Tibial nerve (tissue), 4 donors: Measurements from ENCODE around the gene QKI. TPM values are rescaled to one million over a fixed set of nuclear protein-coding genes. Genes with fewer than 3 reads are reported as not detected.

Source experiments
- DNase-seq, 2 donors: peaks; one replicate each; pipeline ENCODE4 v3.0.0-alpha.2; 2019; ENCODE audit warnings: low spot score in 2 of 2
- H3K27ac ChIP-seq, 4 donors: fragments of 200-600 bp; sonication (generic) in 3 of 4; one replicate each; pipeline ENCODE4 v1.5.1; 2017 to 2019; ENCODE audit warnings: mild to moderate bottlenecking in 1 of 4
- H3K27me3 ChIP-seq, 2 donors: fragments of 200-600 bp; sonication (generic) in 1 of 2; one replicate each; pipeline versions ENCODE4 v1.5.1 to v1.6.0; 2017 to 2019
- H3K36me3 ChIP-seq, 3 donors: fragments of 200-600 bp; sonication (generic); one replicate each; pipeline ENCODE4 v1.5.1; 2018 to 2019
- H3K4me1 ChIP-seq, 4 donors: fragments of 200-600 bp; sonication (generic) in 3 of 4; one replicate each; pipeline ENCODE4 v1.5.1; 2017 to 2019
- H3K4me3 ChIP-seq, 4 donors: fragments of 200-600 bp; sonication (generic) in 3 of 4; one replicate each; pipeline ENCODE4 v1.5.1; 2017 to 2019; ENCODE audit warnings: mild to moderate bottlenecking in 1 of 4, moderate library complexity in 1 of 4
- H3K9me3 ChIP-seq, 4 donors: fragments of 200-600 bp; sonication (generic) in 3 of 4; one replicate each; pipeline ENCODE4 v1.5.1; 2017 to 2019
- EP300 ChIP-seq, 2 donors: sonication (generic); formaldehyde crosslinking; IDR thresholded peaks; one replicate each; pipeline ENCODE4 v1.6.1; 2017; ENCODE audit warnings: antibody characterized with exemption in 2 of 2, mild to moderate bottlenecking in 1 of 2
- POLR2A ChIP-seq, 2 donors: fragments of 450-650 bp; IDR thresholded peaks; one replicate each; pipeline ENCODE4 v1.6.1; 2017; ENCODE audit warnings: antibody characterized with exemption in 2 of 2, mild to moderate bottlenecking in 2 of 2, moderate library complexity in 2 of 2
- WGBS, 2 donors: methylation state at CpG; one replicate each; pipeline ENCODE4 v1.1.5; 2018; 5-methylcytosine and 5-hydroxymethylcytosine counted together
- total RNA-seq, 4 donors: library from RNA; depleted of rRNA; stranded (reverse); fragments of >200 nt; gene quantifications; one replicate each; pipeline ENCODE4 v1.1.0, GENCODE V29; 2016
- TF ChIP-seq, protein P1 (sequence below), 5 experiments: fragments of 200-600 bp in 3 of 5; fragments of 450-650 bp in 2 of 5; sonication (generic) in 3 of 5; IDR thresholded peaks; one replicate each; pipeline ENCODE4 v1.5.1; 2016 to 2019; ENCODE audit warnings: antibody characterized with exemption in 5 of 5, mild to moderate bottlenecking in 3 of 5, moderate library complexity in 2 of 5

The QKI gene
- total RNA-seq, 4 donors from 2014 or later: 365 to 570 (median 511) TPM

DNA sequence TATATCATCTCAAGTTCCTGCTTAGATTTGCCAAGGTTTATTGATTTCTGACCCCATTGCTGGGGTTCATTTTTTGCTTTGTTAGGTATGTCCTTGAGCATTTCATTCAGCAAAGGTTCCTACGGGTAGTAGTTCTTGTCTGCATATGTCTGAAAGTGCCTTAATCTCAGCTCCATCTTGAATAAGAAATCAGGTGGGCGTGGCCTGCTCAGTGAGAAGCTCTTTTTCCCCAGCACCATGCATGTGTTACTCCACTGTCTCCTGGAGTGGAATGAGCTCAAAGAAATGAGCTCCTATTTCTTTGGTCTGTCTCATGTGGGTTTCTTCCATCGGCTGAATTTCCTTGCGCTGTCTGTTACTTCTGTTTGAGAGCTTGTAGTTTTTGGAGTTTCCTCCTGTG, 201.9 kb downstream of the QKI start:
- TF ChIP-seq POLR2A (IDR thresholded peaks at IDR 0.05): no peak
- TF ChIP-seq, protein P1, sequence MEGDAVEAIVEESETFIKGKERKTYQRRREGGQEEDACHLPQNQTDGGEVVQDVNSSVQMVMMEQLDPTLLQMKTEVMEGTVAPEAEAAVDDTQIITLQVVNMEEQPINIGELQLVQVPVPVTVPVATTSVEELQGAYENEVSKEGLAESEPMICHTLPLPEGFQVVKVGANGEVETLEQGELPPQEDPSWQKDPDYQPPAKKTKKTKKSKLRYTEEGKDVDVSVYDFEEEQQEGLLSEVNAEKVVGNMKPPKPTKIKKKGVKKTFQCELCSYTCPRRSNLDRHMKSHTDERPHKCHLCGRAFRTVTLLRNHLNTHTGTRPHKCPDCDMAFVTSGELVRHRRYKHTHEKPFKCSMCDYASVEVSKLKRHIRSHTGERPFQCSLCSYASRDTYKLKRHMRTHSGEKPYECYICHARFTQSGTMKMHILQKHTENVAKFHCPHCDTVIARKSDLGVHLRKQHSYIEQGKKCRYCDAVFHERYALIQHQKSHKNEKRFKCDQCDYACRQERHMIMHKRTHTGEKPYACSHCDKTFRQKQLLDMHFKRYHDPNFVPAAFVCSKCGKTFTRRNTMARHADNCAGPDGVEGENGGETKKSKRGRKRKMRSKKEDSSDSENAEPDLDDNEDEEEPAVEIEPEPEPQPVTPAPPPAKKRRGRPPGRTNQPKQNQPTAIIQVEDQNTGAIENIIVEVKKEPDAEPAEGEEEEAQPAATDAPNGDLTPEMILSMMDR (IDR thresholded peaks at IDR 0.05): no peak
- no peak for TF ChIP-seq EP300 (IDR thresholded peaks at IDR 0.05)
- no peaks in the 10 kb centered on the region for H3K4me1 ChIP-seq

DNA sequence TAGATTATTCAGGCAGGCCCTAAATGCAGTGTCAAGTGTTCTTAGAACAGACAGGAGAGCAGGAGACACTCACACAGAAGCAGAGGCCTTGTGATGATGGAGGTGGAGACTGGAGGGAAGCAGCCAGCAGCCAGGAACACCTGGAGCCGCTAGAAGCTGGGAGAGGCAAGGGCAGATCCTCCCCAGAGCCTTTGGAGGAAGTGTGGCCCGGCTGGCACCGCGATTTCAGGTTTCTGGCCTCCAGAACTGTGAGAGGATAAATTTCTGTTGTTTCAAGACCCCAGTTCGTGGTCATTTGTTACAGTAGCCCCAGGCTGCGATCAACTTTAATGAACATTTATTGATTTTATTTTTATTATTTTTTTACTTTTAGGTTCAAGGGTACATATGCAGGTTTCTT, 203.0 kb downstream of the QKI start:
- Histone ChIP-seq H3K4me1 (no peaks in the 10 kb centered on the region), H3K27me3 (no peaks in the 10 kb centered on the region), H3K9me3 (no peaks in the 10 kb centered on the region), H3K27ac (no peak overlapping the region), H3K36me3 (no peaks in the 10 kb centered on the region), H3K4me3 (no peak overlapping the region)
- DNase-seq: no peak
- 96 to 98% methylated on average over 6 of the region's 6 CpGs for WGBS, 2 donors
- TF ChIP-seq, protein P1 (IDR thresholded peaks at IDR 0.05): no peak
- no peak for TF ChIP-seq EP300 (IDR thresholded peaks at IDR 0.05)

More for the DNA sequence above, 201.9 kb downstream of the QKI start:
- Histone ChIP-seq H3K9me3 (no peaks in the 10 kb centered on the region), H3K36me3 (no peaks in the 10 kb centered on the region), H3K27ac (no peak overlapping the region), H3K27me3 (no peaks in the 10 kb centered on the region), H3K4me3 (no peak overlapping the region)
- no peak for DNase-seq
- 91 to 93% methylated on average over 4 of the region's 4 CpGs for WGBS, 2 donors

DNA sequence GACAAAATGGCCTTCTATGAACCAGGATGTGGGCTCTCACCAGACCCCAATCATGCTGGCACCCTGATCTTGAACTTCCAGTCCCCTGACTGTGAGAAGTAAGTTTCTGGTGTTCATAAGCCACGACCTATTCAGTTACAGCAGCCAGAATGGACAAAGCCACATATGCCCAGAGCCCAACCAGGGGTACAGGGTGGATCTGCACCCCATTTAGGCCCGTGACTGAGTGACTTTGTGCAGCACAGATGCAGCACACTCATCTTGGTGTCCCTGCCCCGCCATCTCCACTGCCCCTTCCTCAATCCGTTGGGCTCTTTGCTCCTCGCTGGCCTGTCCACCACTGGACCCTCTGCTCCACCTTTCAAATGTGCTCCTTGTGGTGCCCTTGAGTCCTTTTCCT, 205.6 kb downstream of the QKI start:
- 91 to 97% methylated on average over 5 of the region's 5 CpGs for WGBS, 2 donors
- Histone ChIP-seq H3K36me3 (no peaks in the 10 kb centered on the region), H3K27ac (no peak overlapping the region), H3K4me1 (no peaks in the 10 kb centered on the region), H3K9me3 (no peaks in the 10 kb centered on the region), H3K4me3 (no peak overlapping the region), H3K27me3 (no peaks in the 10 kb centered on the region)
- TF ChIP-seq, protein P1 (IDR thresholded peaks at IDR 0.05): no peak
- no peak for TF ChIP-seq EP300 (IDR thresholded peaks at IDR 0.05)
- no peak for TF ChIP-seq POLR2A (IDR thresholded peaks at IDR 0.05)
- DNase-seq: no peak

DNA sequence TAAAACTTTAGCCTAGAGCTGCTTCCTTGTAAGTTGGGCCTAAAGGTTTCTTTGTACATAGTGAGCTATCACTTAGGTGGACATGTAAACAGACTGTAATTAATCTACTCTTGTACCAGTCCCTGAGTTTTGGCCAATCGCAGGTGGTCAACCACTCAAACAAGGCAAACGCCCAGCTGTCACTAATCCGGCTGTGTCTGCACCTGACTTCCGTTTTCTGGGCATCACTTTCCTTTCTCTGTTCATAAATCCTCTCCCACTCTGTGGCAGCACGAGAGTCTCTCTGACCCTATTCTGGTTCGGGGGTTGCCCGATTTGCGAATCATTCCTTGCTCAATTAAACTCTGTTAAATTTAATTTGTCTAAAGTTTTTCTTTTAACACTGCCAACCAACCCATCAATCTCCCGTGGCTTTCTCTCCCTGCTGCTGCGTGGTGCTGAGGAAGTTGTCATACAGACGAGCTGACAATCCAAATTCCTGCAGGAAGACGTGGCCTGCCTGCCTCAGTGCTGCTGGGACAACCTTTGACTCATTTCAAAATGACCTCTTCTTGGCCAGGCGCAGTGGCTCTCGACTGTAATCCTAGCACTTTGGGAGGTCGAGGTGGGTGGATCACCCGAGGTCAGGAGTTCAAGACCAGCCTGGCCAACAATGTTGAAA, 206.3 kb downstream of the QKI start:
- no peaks in the 10 kb centered on the region for H3K36me3 ChIP-seq
- no peak for TF ChIP-seq EP300 (IDR thresholded peaks at IDR 0.05)
- no peak for TF ChIP-seq POLR2A (IDR thresholded peaks at IDR 0.05)
- TF ChIP-seq, protein P1 (IDR thresholded peaks at IDR 0.05): no peak
- 71 to 83% methylated on average over 16 of the region's 16 CpGs for WGBS, 2 donors
- no peaks in the 10 kb centered on the region for H3K9me3 ChIP-seq
- H3K4me1 ChIP-seq: no peaks in the 10 kb centered on the region
- no peak for DNase-seq
- H3K27me3 ChIP-seq: no peaks in the 10 kb centered on the region
- no peak overlapping the region for H3K4me3 ChIP-seq
- H3K27ac ChIP-seq: no peak overlapping the region

DNA sequence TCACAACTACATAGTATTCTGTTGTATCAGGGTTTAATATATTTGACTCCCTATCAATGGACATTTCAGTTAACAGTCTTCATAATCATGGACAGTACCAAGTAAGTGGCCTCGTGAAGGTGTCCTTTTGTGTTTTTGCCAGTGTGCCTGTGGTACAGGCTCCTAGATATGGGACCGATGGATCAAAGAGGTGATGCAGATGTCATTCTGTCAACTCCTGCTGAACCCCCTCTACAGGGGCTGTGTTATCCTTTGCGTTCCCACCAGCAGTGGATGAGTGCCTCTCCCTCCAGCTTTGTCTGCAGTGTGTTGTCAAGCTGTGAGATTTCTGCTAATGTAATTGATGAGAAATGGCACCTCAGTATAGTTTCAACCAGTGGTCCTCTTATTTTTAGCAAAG, 210.7 kb downstream of the QKI start:
- TF ChIP-seq, protein P1 (IDR thresholded peaks at IDR 0.05): no peak
- TF ChIP-seq POLR2A (IDR thresholded peaks at IDR 0.05) (no peak), EP300 (IDR thresholded peaks at IDR 0.05) (no peak)
- Histone ChIP-seq H3K4me1 (no peaks in the 10 kb centered on the region), H3K36me3 (no peaks in the 10 kb centered on the region), H3K9me3 (peaks cover 0 to 11% (median 0%) of the 10 kb centered on the region in 4 donors), H3K27ac (no peak overlapping the region), H3K27me3 (no peaks in the 10 kb centered on the region), H3K4me3 (no peak overlapping the region)
- 95% methylated on average over 3 of the region's 3 CpGs for WGBS, 2 donors
- no peak for DNase-seq
